CD4-positive, alpha-beta T cell treated with Interleukin-17A for 4 hours (primary cell): Measurements from ENCODE around the gene LCLAT1.
A peak's percentile ranks its signal among the peaks of the same experiment; 100 is the strongest.

Experiments
- DNase-seq: peaks from one replicate; pipeline ENCODE4 v3.0.0-alpha.2; 2020; ENCODE audit warnings: mixed read lengths

The LCLAT1 gene

GRCh38 chr2:30679426-30680088 is 232.5 kb downstream of the LCLAT1 start:
- no peak for DNase-seq

GRCh38 chr2:30680121-30680520 is 233.1 kb downstream of the LCLAT1 start:
- DNase-seq: no peak

GRCh38 chr2:30681022-30681421 is 234.0 kb downstream of the LCLAT1 start:
- DNase-seq: no peak

- DNase-seq: no peak
Measured at GRCh38 chr2:30683236-30683956, 236.3 kb downstream of the LCLAT1 start.

GRCh38 chr2:30684026-30684425 is 237.0 kb downstream of the LCLAT1 start:
- no peak for DNase-seq

- DNase-seq: no peak
Measured at GRCh38 chr2:30684516-30684915, 237.5 kb downstream of the LCLAT1 start.

GRCh38 chr2:30684996-30685395 is 237.9 kb downstream of the LCLAT1 start:
- no peak for DNase-seq

- peak; percentile 9 for DNase-seq
Measured at GRCh38 chr2:30686000-30686399, 239.0 kb downstream of the LCLAT1 start.

- DNase-seq: no peak
Measured at GRCh38 chr2:30686669-30687068, 239.6 kb downstream of the LCLAT1 start.

- no peak for DNase-seq
Measured at GRCh38 chr2:30688956-30689401, 241.9 kb downstream of the LCLAT1 start.

GRCh38 chr2:30689496-30690125 is 242.6 kb downstream of the LCLAT1 start:
- no peak for DNase-seq

GRCh38 chr2:30690126-30690561 is 243.1 kb downstream of the LCLAT1 start:
- no peak for DNase-seq

GRCh38 chr2:30691091-30691947 is 244.3 kb downstream of the LCLAT1 start:
- no peak for DNase-seq

- DNase-seq: no peak
Measured at GRCh38 chr2:30691948-30692828, 245.1 kb downstream of the LCLAT1 start.

- DNase-seq: no peak
Measured at GRCh38 chr2:30692829-30693275, 245.8 kb downstream of the LCLAT1 start.
